GM19452 (cell line): Measurements from ENCODE around the gene SMG6.
A peak's percentile ranks its signal among the peaks of the same experiment; 100 is the strongest.

Source experiments
- ATAC-seq: cut with Tn5 transposase; IDR thresholded peaks from one replicate; pipeline ENCODE4 v1.9.1; 2021; ENCODE audit not compliant: unreplicated experiment

SMG6 gene

DNA sequence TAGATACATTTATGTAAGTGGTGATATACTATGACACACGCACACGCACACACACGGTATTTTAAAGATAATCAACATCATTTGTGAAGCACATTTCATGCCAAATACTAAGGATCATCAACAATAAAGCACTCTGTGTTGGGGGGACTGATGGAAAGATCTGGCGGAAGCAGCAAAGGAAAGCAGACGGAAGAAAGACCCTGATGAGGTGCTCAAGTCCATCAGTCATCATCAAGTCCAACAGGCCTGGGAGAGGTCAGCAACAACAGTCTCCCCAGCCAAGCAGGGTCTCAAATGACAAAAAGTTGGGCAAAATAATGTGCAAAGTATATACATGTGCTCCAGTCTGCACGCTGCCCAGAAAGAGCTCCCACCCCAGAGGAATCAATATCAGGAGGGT, 193.1 kb downstream of the SMG6 start:
- no peak for ATAC-seq

DNA sequence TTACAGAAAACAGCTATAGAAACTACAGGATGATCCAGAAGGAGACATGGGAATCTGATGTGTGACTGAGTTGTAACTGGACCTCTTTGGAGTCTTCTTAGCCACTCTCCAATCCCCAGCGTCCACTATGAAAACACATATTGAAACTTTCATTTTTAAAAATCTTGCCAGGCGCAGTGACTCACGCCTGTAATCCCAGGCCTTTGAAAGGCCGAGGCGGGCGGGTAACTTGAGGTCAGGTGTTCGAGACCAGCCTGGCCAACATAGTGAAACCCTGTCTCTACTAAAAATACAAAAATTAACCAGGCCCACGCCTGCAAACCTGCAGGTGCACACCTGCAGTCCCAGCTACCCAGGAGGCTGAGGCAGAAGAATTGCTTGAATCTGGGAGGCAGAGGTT, 195.4 kb downstream of the SMG6 start:
- no peak for ATAC-seq

DNA sequence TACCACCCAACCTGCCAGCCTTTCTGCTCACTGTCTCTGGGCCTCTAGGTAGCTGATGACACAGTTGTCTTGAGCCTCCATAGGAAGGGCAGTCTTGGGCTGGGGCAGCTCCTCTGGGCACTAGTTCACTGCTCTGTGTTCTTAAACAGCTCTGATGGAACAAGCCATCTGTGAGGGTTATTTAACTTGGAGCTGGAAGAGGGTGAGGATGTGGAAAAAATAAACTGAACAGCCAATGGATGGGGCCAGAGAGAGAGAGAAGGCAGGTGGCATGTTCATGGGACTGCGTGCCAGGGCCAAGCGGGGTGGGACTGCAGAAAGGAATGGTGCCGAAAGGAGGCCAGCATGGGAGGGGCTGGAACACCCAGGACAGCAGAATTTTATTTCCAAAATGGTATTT, 196.1 kb downstream of the SMG6 start:
- no peak for ATAC-seq

DNA sequence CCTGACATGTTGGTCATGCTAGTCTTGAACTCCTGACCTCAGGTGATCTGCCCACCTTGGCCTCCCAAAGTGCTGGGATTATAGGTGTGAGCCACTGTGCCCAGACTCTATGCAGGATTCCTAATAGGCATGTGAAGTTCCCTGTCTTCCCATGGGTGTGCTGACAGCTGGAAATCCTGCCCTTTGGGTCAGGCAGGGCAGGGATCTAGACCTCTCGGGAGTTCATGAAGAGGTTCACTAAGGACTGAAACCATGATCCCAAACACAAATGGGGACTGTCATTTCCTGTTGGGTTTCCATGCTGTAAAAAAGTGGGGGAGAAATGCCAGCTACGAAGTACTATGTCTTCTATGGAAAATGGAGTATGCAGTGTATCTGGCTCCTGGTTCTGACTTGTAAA, 196.5 kb downstream of the SMG6 start:
- ATAC-seq, result no peak

- ATAC-seq, result no peak
These were observed 197.2 kb downstream of the SMG6 start for GRCh38 chr17:2106308-2106955.

- ATAC-seq, result no peak
These were observed 197.9 kb downstream of the SMG6 start for GRCh38 chr17:2105663-2106062.

DNA sequence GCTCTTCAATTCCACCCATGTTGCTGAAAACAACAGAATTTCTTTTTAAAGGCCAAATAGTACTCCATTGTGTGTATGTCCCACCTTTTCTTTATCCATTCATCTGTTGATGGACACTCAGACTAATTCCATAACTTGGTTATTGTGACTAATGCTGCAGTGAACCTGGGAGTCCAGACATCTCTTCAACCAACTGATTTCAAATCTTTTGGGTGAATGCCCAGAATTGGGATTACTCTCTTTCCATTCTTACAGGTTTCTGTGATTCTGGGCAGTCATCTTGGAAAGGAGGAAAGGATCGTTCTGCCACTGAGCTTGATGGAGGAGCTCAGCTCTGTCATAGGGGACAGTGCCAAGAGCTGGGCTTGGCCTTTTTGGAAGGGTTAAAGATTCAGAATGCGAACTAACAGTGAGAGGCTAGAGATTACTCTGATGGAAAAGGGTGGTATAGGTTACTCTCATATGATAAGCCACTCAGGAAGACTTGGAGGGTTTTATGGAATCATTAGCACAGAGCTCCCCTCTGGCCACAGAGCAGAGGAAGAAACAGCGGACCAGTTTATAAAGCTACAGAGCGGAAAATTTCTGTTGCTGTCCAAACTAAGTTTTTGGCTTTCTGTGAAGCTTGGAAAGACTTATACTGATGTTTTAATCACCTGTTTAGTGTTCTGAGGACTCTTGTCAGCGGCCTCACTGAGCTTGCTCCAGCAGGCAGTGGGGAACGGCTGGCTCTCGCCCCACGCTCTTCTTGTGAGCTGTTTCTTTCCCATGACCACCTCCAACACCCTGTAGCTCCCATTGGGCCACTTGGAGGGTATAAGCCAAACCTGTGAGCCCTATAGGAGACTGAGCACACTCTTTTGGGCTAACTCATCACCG, 200.4 kb downstream of the SMG6 start:
- ATAC-seq, result no peak

- no peak for ATAC-seq
These were observed 201.9 kb downstream of the SMG6 start for GRCh38 chr17:2101448-2102257.

DNA sequence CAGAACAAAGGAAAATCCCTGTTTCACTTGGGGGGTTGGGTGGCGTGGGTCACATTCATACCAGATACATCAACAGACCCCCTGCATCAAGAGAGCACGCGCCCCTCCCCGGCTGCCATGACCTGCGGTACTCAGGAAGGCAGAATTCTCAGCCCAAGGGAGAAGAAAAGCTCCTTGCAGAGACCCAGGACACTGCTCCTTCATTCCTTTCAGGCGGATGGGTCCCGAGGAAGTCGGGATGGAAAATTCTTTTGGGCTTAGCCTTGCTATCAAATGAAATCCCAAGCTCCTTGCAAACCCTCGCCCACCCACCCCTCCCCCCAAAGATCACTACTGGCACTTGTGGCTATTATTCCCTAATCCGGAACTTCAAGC, 208.1 kb downstream of the SMG6 start:
- no peak for ATAC-seq

- no peak for ATAC-seq
These were observed 208.6 kb downstream of the SMG6 start for GRCh38 chr17:2094891-2095535.

GRCh38 chr17:2093349-2093748, 210.2 kb downstream of the SMG6 start:
- no peak for ATAC-seq

GRCh38 chr17:2092253-2092652, 211.3 kb downstream of the SMG6 start:
- ATAC-seq, result no peak

GRCh38 chr17:2090804-2091534, 212.6 kb downstream of the SMG6 start:
- ATAC-seq, result no peak

DNA sequence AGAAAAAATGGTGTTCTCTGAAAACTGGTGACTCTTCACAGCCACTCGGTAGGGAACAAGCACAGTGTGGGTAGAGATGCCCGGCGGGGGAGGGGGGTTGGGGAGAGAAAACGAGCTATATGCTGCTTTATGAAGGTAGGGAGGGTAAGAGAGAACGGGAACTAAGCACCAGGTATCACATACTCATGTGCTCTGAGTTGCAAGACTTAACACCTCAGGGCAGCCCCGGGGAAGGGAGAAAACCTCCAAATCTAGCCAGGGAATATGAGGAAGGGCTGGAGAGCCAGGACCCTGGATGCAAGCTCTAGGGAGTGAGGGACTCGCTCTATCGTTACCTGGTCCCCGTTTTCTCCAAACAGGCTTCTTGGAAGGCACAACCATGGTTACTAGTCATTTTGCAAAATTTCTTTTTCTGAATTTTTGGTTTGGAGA, 213.4 kb downstream of the SMG6 start:
- no peak for ATAC-seq

GRCh38 chr17:2089021-2089422, 214.6 kb downstream of the SMG6 start:
- peak; percentile 39 for ATAC-seq

DNA sequence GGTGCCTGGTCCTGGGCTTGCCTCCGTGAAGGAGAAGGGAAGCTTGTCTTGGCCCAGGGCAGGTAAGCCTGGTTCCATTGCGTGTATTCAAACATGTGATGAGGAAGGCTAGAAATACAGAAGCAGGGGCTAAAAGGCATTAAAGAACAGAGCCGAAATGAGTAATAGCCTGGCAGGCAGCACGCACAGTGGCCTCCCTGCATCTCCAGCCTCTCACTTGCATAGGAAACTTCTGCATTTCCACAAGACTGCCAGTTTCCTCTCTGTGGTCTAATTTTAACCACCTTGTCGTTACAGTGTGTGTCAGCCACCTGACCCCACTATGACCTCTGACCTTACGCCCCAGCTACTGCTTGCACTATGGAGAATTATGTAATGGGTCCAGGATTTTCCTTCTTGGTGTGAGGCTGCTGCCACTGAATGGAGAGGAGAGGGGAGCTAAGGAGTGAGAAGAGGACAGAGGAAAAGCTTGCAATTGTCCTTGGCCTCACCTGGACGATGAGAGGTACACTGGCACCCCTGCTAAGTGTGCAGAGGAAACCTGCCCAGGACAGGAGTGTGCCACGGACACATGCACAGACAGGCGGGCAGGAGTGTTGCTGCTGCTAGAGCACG, 215.9 kb downstream of the SMG6 start:
- peak; percentile 45 for ATAC-seq

- ATAC-seq, result no peak
These were observed 217.3 kb downstream of the SMG6 start for GRCh38 chr17:2086306-2086705.

DNA sequence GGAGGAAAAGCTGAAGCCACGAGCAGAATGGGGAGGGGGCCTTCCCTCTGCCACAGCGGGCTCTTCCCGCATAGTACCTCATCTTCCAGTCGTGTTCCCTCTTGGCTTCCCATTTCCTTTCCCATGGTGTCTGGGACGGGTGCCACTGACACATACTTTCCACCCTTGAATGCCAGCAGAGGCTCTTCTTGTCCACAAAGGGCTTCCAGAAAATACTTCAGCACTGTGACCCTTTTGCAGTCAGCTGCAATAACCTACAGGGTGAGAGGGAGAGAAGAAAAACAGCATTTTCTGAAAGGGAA, 218.0 kb downstream of the SMG6 start:
- no peak for ATAC-seq

GRCh38 chr17:2084766-2085647, 218.6 kb downstream of the SMG6 start:
- ATAC-seq, result no peak
